Trophoblast cell (in vitro differentiated cells and primary cell): Measurements from ENCODE around the gene CNPY4.
A peak's percentile ranks its signal among the peaks of the same experiment; 100 is the strongest.

ENCODE experiments used
- DNase-seq, 2 donors: peaks; one replicate each; pipeline ENCODE4 v3.0.0-alpha.2; 2016
- H2AFZ ChIP-seq: 2 replicates; pipeline ENCODE4 v1.6.1; 2013; ENCODE audit warnings: low read length, moderate library complexity, mild to moderate bottlenecking; ENCODE audit not compliant: insufficient read depth, poor library complexity
- H2AK5ac ChIP-seq: 2 replicates; pipeline ENCODE4 v1.6.1; 2013; ENCODE audit warnings: mild to moderate bottlenecking, low read length
- H2BK120ac ChIP-seq: 2 replicates; pipeline ENCODE4 v1.6.1; 2013; ENCODE audit warnings: low read length, mild to moderate bottlenecking, moderate library complexity; ENCODE audit not compliant: insufficient read depth, poor library complexity
- H2BK12ac ChIP-seq: 2 replicates; pipeline ENCODE4 v1.6.1; 2013; ENCODE audit warnings: mild to moderate bottlenecking, low read length, moderate library complexity
- H2BK5ac ChIP-seq: 2 replicates; pipeline ENCODE4 v1.6.1; 2013; ENCODE audit warnings: low read length, low read depth, moderate library complexity, mild to moderate bottlenecking; ENCODE audit not compliant: poor library complexity
- H3K14ac ChIP-seq: 2 replicates; pipeline ENCODE4 v1.6.1; 2013; ENCODE audit warnings: mild to moderate bottlenecking, low read length
- H3K18ac ChIP-seq: 2 replicates; pipeline ENCODE4 v1.6.1; 2013; ENCODE audit warnings: mild to moderate bottlenecking, low read length
- H3K23ac ChIP-seq: 2 replicates; pipeline ENCODE4 v1.6.1; 2013; ENCODE audit warnings: low read length
- H3K27ac ChIP-seq: 2 replicates; pipeline ENCODE4 v1.5.1; 2013; ENCODE audit warnings: low read depth, mild to moderate bottlenecking, inconsistent platforms, low read length, moderate library complexity
- H3K27me3 ChIP-seq: 2 replicates; pipeline ENCODE4 v1.6.1; 2013; ENCODE audit warnings: inconsistent platforms, mild to moderate bottlenecking, low read length, moderate library complexity; ENCODE audit not compliant: insufficient read depth
- H3K36me3 ChIP-seq, 2 experiments: 1 replicate in 1 of 2; 2 replicates in 1 of 2; pipeline ENCODE4 v1.6.1; 2013; ENCODE audit warnings: low read length in 2 of 2, mild to moderate bottlenecking in 2 of 2, moderate library complexity in 1 of 2; ENCODE audit not compliant: insufficient read depth in 2 of 2, control insufficient read depth in 1 of 2
- H3K4ac ChIP-seq: 2 replicates; pipeline ENCODE4 v1.6.1; 2013; ENCODE audit warnings: low read depth, mild to moderate bottlenecking, low read length, moderate library complexity
- H3K4me1 ChIP-seq, 2 experiments: 1 replicate in 1 of 2; 2 replicates in 1 of 2; pipeline ENCODE4 v1.6.1; 2013; ENCODE audit warnings: low read length in 2 of 2, mild to moderate bottlenecking in 2 of 2, moderate library complexity in 1 of 2; ENCODE audit not compliant: insufficient read depth in 2 of 2, control insufficient read depth in 1 of 2
- H3K4me2 ChIP-seq: 2 replicates; pipeline ENCODE4 v1.6.1; 2013; ENCODE audit warnings: inconsistent platforms, mild to moderate bottlenecking, low read length, moderate library complexity
- H3K4me3 ChIP-seq: 2 replicates; pipeline ENCODE4 v1.5.1; 2013; ENCODE audit warnings: mild to moderate bottlenecking, low read depth, low read length, inconsistent platforms
- H3K79me1 ChIP-seq: one replicate; pipeline ENCODE4 v1.6.1; 2013; ENCODE audit warnings: low read length
- H3K79me2 ChIP-seq: 2 replicates; pipeline ENCODE4 v1.6.1; 2013; ENCODE audit warnings: low read length, mild to moderate bottlenecking; ENCODE audit not compliant: control insufficient read depth, insufficient read depth, poor library complexity
- H3K9ac ChIP-seq: 2 replicates; pipeline ENCODE4 v1.6.1; 2013; ENCODE audit warnings: mild to moderate bottlenecking, low read length
- H3K9me3 ChIP-seq: 2 replicates; pipeline ENCODE4 v1.6.1; 2013; ENCODE audit warnings: low read depth, mild to moderate bottlenecking, control low read depth, inconsistent platforms, low read length; ENCODE audit not compliant: insufficient read depth
- H4K12ac ChIP-seq: 2 replicates; pipeline ENCODE4 v1.6.1; 2013; ENCODE audit warnings: low read depth, mild to moderate bottlenecking, low read length, moderate library complexity
- H4K8ac ChIP-seq: 2 replicates; pipeline ENCODE4 v1.6.1; 2013; ENCODE audit warnings: low read depth, mild to moderate bottlenecking, low read length, moderate library complexity
- H4K91ac ChIP-seq: one replicate; pipeline ENCODE4 v1.6.1; 2013; ENCODE audit warnings: low read depth, mild to moderate bottlenecking, low read length, moderate library complexity
- WGBS: extraction: QIAGEN DNeasy Blood & Tissue Kit; methylation state at CpG from one replicate; pipeline ENCODE4 v1.1.7; 2013; ENCODE audit warnings: missing lambda C conversion rate; ENCODE audit not compliant: insufficient read length, insufficient coverage; ENCODE audit errors: extremely low coverage; 5-methylcytosine and 5-hydroxymethylcytosine counted together

Gene CNPY4

GRCh38 chr7:100098913-100099312 is 20.5 kb upstream of the CNPY4 start:
- H3K4me1 ChIP-seq: peaks cover 10 to 13% of the 10 kb centered on the region in 2 experiments
- DNase-seq: no peak
- no peak overlapping the region for H3K4me3 ChIP-seq
- H3K4me2 ChIP-seq: no peak overlapping the region
- peaks cover 11% of the 10 kb centered on the region for H3K79me2 ChIP-seq
- no CpG with 5 or more reads among the region's 10 CpGs for WGBS
- no peak overlapping the region for H2BK120ac ChIP-seq
- no peak overlapping the region for H3K9ac ChIP-seq
- peak overlapping the region; percentile 12 for H3K4ac ChIP-seq
- no peak overlapping the region for H3K14ac ChIP-seq
- no peak overlapping the region for H3K27ac ChIP-seq
- no peak overlapping the region for H4K91ac ChIP-seq
- no peak overlapping the region for H3K23ac ChIP-seq
- H2BK12ac ChIP-seq: no peak overlapping the region
- peak overlapping the region; percentile 35 for H4K12ac ChIP-seq
- H2AFZ ChIP-seq: no peak overlapping the region
- peaks cover 18% of the 10 kb centered on the region for H3K79me1 ChIP-seq
- H2BK5ac ChIP-seq: no peak overlapping the region
- H3K36me3 ChIP-seq: peaks cover 51 to 57% of the 10 kb centered on the region in 2 experiments
- no peaks in the 10 kb centered on the region for H3K9me3 ChIP-seq
- H4K8ac ChIP-seq: no peak overlapping the region
- peak overlapping the region; percentile 34 for H3K18ac ChIP-seq
- H3K27me3 ChIP-seq: no peaks in the 10 kb centered on the region
- no peak overlapping the region for H2AK5ac ChIP-seq

- no peak overlapping the region for H3K18ac ChIP-seq
- peaks cover 48 to 52% of the 10 kb centered on the region in 2 experiments for H3K36me3 ChIP-seq
- no peak overlapping the region for H2BK5ac ChIP-seq
- H3K4me3 ChIP-seq: peak overlapping the region; percentile 4
- no peak overlapping the region for H4K8ac ChIP-seq
- no peak overlapping the region for H4K12ac ChIP-seq
- no peak overlapping the region for H3K9ac ChIP-seq
- no peak overlapping the region for H2AFZ ChIP-seq
- H3K14ac ChIP-seq: no peak overlapping the region
- no peak for DNase-seq
- no peak overlapping the region for H2AK5ac ChIP-seq
- no peaks in the 10 kb centered on the region for H3K27me3 ChIP-seq
- H4K91ac ChIP-seq: no peak overlapping the region
- no peaks in the 10 kb centered on the region for H3K9me3 ChIP-seq
- H3K4me2 ChIP-seq: peak overlapping the region; percentile 74
- peaks cover 11% of the 10 kb centered on the region for H3K79me2 ChIP-seq
- H3K79me1 ChIP-seq: peaks cover 18% of the 10 kb centered on the region
- no peak overlapping the region for H3K23ac ChIP-seq
- no CpG with 5 or more reads among the region's 12 CpGs for WGBS
- H2BK120ac ChIP-seq: no peak overlapping the region
- no peak overlapping the region for H3K27ac ChIP-seq
- no peak overlapping the region for H2BK12ac ChIP-seq
- peak overlapping the region; percentile 86 for H3K4ac ChIP-seq
- H3K4me1 ChIP-seq: peaks cover 10 to 13% of the 10 kb centered on the region in 2 experiments
Measured at GRCh38 chr7:100099452-100099851, 20.0 kb upstream of the CNPY4 start.

GRCh38 chr7:100100420-100101015 is 18.9 kb upstream of the CNPY4 start:
- Histone ChIP-seq H3K9me3 (no peaks in the 10 kb centered on the region), H3K79me1 (peaks cover 18% of the 10 kb centered on the region), H2AK5ac (peak overlapping the region; percentile 87), H3K36me3 (peaks cover 48 to 49% of the 10 kb centered on the region in 2 experiments), H3K4me2 (peak overlapping the region; percentile 92), H3K79me2 (peaks cover 11% of the 10 kb centered on the region), H2BK120ac (peak overlapping the region; percentile 62), H3K27ac (peak overlapping the region; percentile 87), H3K4me3 (peak overlapping the region; percentile 99), H3K4me1 (peaks cover 10 to 13% of the 10 kb centered on the region in 2 experiments), H2BK5ac (peak overlapping the region; percentile 66), H3K9ac (peak overlapping the region; percentile 98), H3K27me3 (no peaks in the 10 kb centered on the region), H3K18ac (peak overlapping the region; percentile 23), H3K4ac (peak overlapping the region; percentile 64), H4K12ac (peak overlapping the region; percentile 43), H4K8ac (peak overlapping the region; percentile 41), H3K23ac (no peak overlapping the region), H2BK12ac (no peak overlapping the region), H4K91ac (peak overlapping the region; percentile 91), H2AFZ (no peak overlapping the region), H3K14ac (peak overlapping the region; percentile 94)
- whole genome bisulfite sequencing: no CpG with 5 or more reads among the region's 61 CpGs
- DNase-seq: peak; percentile 93 to 98

GRCh38 chr7:100101016-100101862 is 18.2 kb upstream of the CNPY4 start, which contains the start of the genes AP4M1 and MCM7:
Gene AP4M1, plus strand, starts transcription at chr7:100101643. Its CDS starts 72 bp downstream, at chr7:100101715.
Gene MCM7, minus strand, starts transcription at chr7:100101397. Its CDS starts 103 bp downstream, at chr7:100101294.
- H3K36me3 ChIP-seq: peaks cover 41 to 48% of the 10 kb centered on the region in 2 experiments
- no CpG with 5 or more reads among the region's 80 CpGs for WGBS
- H3K79me2 ChIP-seq: peaks cover 11% of the 10 kb centered on the region
- H4K8ac ChIP-seq: peak within 1 kb of the TSS; percentile 69
- peak within 1 kb of the TSS; percentile 98 for H3K27ac ChIP-seq
- H3K14ac ChIP-seq: peak within 1 kb of the TSS; percentile 94
- peak within 1 kb of the TSS; percentile 83 for H3K18ac ChIP-seq
- H3K4me2 ChIP-seq: peak within 1 kb of the TSS; percentile 92
- no peaks in the 10 kb centered on the region for H3K27me3 ChIP-seq
- H4K12ac ChIP-seq: peak within 1 kb of the TSS; percentile 87
- H4K91ac ChIP-seq: peak within 1 kb of the TSS; percentile 91
- H3K9ac ChIP-seq: peak within 1 kb of the TSS; percentile 98
- H3K9me3 ChIP-seq: no peaks in the 10 kb centered on the region
- peak within 1 kb of the TSS; percentile 71 for H2BK5ac ChIP-seq
- H3K4ac ChIP-seq: peak within 1 kb of the TSS; percentile 64
- peaks cover 10 to 13% of the 10 kb centered on the region in 2 experiments for H3K4me1 ChIP-seq
- peak; percentile 99 to 100 for DNase-seq
- H2AFZ ChIP-seq: peak within 1 kb of the TSS; percentile 61
- peak within 1 kb of the TSS; percentile 99 for H3K4me3 ChIP-seq
- H3K79me1 ChIP-seq: peaks cover 18% of the 10 kb centered on the region
- H2BK12ac ChIP-seq: peak within 1 kb of the TSS; percentile 91
- no peak within 1 kb of the TSS for H3K23ac ChIP-seq
- H2AK5ac ChIP-seq: peak within 1 kb of the TSS; percentile 87
- H2BK120ac ChIP-seq: peak within 1 kb of the TSS; percentile 84
